Coronary artery (tissue), 2 donors: Measurements from ENCODE around the gene CBLIF.

ENCODE experiments used
- DNase-seq: peaks from one replicate; pipeline ENCODE4 v3.0.0-alpha.2; 2017; ENCODE audit warnings: low spot score
- H3K27ac ChIP-seq, 2 donors: fragments of 200-600 bp; sonication (generic); one replicate each; pipeline ENCODE4 v1.5.1; 2016 to 2019
- H3K4me3 ChIP-seq: fragments of 200-600 bp; sonication (generic); 2 replicates; pipeline ENCODE4 v1.5.1; 2016; ENCODE audit warnings: mild to moderate bottlenecking, moderate library complexity
- TF ChIP-seq, protein P1 (sequence below): fragments of 200-600 bp; sonication (generic); IDR thresholded peaks from one replicate; pipeline ENCODE4 v1.5.1; 2019; ENCODE audit warnings: antibody characterized with exemption

CBLIF gene

GRCh38 chr11:59810189-59810910 lies 34.9 kb downstream of the CBLIF start, which contains the start of gene MRPL16:
Gene MRPL16 (minus strand): TSS chr11:59810778. CDS start chr11:59810658, 120 bp downstream.
- peak within 1 kb of the TSS; percentile 98 for H3K4me3 ChIP-seq
- H3K27ac ChIP-seq, result peak within 1 kb of the TSS; percentile 72 to 89
- TF ChIP-seq, protein P1, sequence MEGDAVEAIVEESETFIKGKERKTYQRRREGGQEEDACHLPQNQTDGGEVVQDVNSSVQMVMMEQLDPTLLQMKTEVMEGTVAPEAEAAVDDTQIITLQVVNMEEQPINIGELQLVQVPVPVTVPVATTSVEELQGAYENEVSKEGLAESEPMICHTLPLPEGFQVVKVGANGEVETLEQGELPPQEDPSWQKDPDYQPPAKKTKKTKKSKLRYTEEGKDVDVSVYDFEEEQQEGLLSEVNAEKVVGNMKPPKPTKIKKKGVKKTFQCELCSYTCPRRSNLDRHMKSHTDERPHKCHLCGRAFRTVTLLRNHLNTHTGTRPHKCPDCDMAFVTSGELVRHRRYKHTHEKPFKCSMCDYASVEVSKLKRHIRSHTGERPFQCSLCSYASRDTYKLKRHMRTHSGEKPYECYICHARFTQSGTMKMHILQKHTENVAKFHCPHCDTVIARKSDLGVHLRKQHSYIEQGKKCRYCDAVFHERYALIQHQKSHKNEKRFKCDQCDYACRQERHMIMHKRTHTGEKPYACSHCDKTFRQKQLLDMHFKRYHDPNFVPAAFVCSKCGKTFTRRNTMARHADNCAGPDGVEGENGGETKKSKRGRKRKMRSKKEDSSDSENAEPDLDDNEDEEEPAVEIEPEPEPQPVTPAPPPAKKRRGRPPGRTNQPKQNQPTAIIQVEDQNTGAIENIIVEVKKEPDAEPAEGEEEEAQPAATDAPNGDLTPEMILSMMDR, result no peak
- peak; percentile 89 for DNase-seq

DNA sequence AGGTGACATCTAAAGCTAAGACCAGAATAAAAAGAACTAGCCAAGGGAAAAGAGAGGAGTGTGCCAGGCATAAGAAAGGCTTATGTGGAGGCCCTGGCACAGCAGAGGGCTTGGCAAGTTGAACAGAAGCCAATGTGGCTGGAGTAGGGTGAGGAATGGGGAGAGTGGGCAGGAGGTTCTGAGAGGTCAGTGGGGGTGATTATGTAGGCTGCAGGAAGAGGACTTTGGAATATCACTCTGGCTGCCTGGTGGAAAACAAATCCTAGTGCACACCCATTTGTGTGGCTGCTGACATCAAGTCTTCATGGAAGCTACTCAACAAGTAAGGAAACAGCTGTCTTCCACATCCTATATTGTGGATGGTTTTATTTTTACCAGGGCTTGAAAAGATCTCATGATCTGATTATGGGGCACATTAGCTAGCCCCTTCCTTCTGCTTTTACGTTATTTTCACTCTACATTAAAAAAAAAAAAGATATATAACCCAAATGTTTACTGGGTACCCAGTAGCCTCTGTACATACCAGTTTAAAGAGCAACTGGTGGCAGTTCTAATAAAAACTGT lies 38.2 kb downstream of the CBLIF start:
- DNase-seq, result no peak
- Histone ChIP-seq H3K27ac (no peak overlapping the region), H3K4me3 (no peak overlapping the region)
- TF ChIP-seq, protein P1, result no peak

GRCh38 chr11:59804061-59804460 lies 41.2 kb downstream of the CBLIF start:
- Histone ChIP-seq H3K27ac (no peak overlapping the region), H3K4me3 (no peak overlapping the region)
- DNase-seq, result no peak
- TF ChIP-seq, protein P1, result no peak

DNA sequence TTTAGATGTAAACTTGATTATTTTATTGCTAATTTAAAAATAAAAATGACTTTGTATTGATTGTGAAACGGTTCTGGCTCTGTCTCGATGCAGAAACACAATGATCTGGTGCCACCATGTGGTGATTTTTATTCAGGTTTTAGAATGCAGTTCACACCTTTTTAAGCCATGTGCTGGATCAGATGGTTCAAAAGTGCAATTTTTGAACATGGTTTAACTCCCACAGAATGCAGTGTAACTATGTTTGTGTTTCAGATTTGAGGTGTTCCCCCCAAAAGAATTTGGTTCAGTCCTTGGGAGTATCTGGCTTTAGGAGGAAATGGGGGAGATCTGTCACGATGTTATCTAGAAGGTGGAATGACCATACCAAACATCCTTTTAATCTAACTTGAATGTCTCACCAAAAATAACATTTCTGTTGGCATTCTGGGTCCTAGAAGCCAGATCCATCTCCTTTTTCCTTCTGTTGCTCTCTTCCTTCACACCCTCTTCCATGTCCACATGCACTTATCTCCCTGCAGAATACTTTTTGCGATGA lies 42.6 kb downstream of the CBLIF start:
- no peak overlapping the region for H3K4me3 ChIP-seq
- H3K27ac ChIP-seq, result no peak overlapping the region
- TF ChIP-seq, protein P1, result peak; percentile 69
- no peak for DNase-seq

GRCh38 chr11:59801981-59802638 lies 43.2 kb downstream of the CBLIF start:
- no peak for DNase-seq
- TF ChIP-seq, protein P1, result no peak
- H3K27ac ChIP-seq, result peak overlapping the region in 1 of 2 donors; percentile 10

DNA sequence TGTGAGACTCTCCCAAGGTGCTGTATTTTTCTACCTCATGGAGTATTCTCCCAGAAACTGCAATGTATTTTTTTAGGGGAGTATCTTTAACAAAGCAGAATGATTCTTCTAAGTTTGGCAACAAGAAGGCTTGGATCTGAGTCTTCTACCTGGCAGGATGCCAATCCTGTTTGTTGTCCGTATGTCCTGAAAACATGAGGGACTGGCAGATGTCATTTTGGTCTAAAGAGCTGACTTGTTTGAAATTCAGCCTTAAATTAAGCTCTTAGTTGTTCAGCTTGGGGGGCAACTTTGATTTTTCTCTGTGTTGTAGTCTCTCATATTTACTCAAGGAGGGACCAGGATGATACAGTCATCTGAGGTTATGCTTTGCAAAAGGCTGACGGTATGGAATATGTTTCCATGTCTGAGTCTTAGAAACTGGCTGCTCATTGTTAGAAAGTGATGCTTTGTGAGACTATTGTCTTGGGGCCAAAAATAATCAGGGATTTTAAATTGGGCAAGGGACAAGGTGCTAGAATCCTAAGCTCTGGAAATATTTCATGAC lies 44.1 kb downstream of the CBLIF start:
- DNase-seq, result no peak
- no peak overlapping the region for H3K4me3 ChIP-seq
- TF ChIP-seq, protein P1, result no peak
- no peak overlapping the region for H3K27ac ChIP-seq

More at GRCh38 chr11:59801981-59802638, 43.2 kb downstream of the CBLIF start:
- no peak overlapping the region for H3K4me3 ChIP-seq
